HCT116 (cell line): Measurements from ENCODE around the gene CAPZB. TPM values are rescaled to one million over a fixed set of nuclear protein-coding genes. Genes with fewer than 3 reads are reported as not detected.
A peak's percentile ranks its signal among the peaks of the same experiment; 100 is the strongest.

Experiments used
- ATAC-seq: fragments of 200-7000 bp; cut with Tn5 transposase; 2 replicates; pipeline ENCODE4 v1.9.1; 2020; ENCODE audit warnings: mild to moderate bottlenecking, moderate library complexity
- BruUV-seq: library from RNA; stranded (reverse); fragments of 400-500 nt; replicated peaks from 2 replicates; lab custom pipeline; 2021; lab: Mats Ljungman, UMichigan
- CTCF ChIA-PET: fragments of 300-600 bp; sonication (Branson Sonifier 250); formaldehyde crosslinking; loops from one replicate; lab custom pipeline; 2021; ENCODE audit warnings: antibody characterized with exemption; lab: Charles Lee
- POLR2A ChIA-PET: fragments of 300-600, 350-600 bp; sonication (Branson Sonifier 250); formaldehyde crosslinking; loops from one replicate; lab custom pipeline; 2021; ENCODE audit warnings: antibody characterized with exemption; lab: Charles Lee
- RAD21 ChIA-PET, 2 experiments: fragments of 300-600 bp; sonication (Branson Sonifier 250); formaldehyde crosslinking; loops; one replicate each; lab custom pipeline; 2023; ENCODE audit warnings: low total read pairs in 2 of 2; ENCODE audit not compliant: uncharacterized antibody in 2 of 2, unreplicated experiment in 2 of 2, low non-redundant PET in 1 of 2; lab: Charles Lee
- DNase-seq: peaks from one replicate; pipeline ENCODE4 v3.0.0-alpha.2; 2010; ENCODE audit warnings: low read depth, low spot score
- H2AFZ ChIP-seq: fragments of 200-600 bp; shearing (Covaris generic), sonication (generic); 2 replicates; pipeline ENCODE4 v1.6.1; 2017; ENCODE audit warnings: low read depth, mixed run types, mixed read lengths, antibody characterized with exemption, low read length; ENCODE audit not compliant: poor library complexity, severe bottlenecking
- H3K27ac ChIP-seq: 2 replicates; pipeline ENCODE4 v1.5.1; 2012; ENCODE audit warnings: low read depth, low read length
- H3K27me3 ChIP-seq: fragments of 200-600 bp; sonication (generic); 2 replicates; pipeline ENCODE4 v1.6.1; 2016; ENCODE audit warnings: mixed run types, low read length, mixed read lengths; ENCODE audit not compliant: insufficient read depth
- H3K36me3 ChIP-seq, 2 experiments: fragments of 200-500 bp in 1 of 2; fragments of 200-600 bp in 1 of 2; sonication (Bioruptor generic) in 1 of 2; sonication (generic) in 1 of 2; 2 replicates each; pipeline versions ENCODE4 v1.5.1 to v1.6.1; 2014 to 2016; ENCODE audit warnings: low read length in 2 of 2, inconsistent platforms in 1 of 2, mixed read lengths in 1 of 2, mixed run types in 1 of 2; ENCODE audit not compliant: insufficient read depth in 2 of 2, control insufficient read depth in 1 of 2
- H3K4me1 ChIP-seq, 2 experiments: fragments of 200-600 bp in 1 of 2; sonication (generic) in 1 of 2; 2 replicates each; pipeline versions ENCODE4 v1.5.1 to v1.6.1; 2012 to 2017; ENCODE audit warnings: low read length in 2 of 2, inconsistent platforms in 1 of 2, mild to moderate bottlenecking in 1 of 2, mixed read lengths in 1 of 2, mixed run types in 1 of 2, moderate library complexity in 1 of 2; ENCODE audit not compliant: insufficient read depth in 2 of 2, control insufficient read depth in 1 of 2
- H3K4me2 ChIP-seq: fragments of 200-600 bp; sonication (generic); 2 replicates; pipeline ENCODE4 v1.6.1; 2017; ENCODE audit warnings: mixed run types, low read length, mixed read lengths
- H3K4me3 ChIP-seq, 2 experiments: fragments of 200-600 bp in 1 of 2; sonication (generic) in 1 of 2; replicated peaks in 1 of 2; 2 replicates each; pipeline ENCODE4 v1.5.1; 2011 to 2016; ENCODE audit warnings: low read length in 2 of 2, control low read depth in 1 of 2, low read depth in 1 of 2, mild to moderate bottlenecking in 1 of 2, mixed read lengths in 1 of 2, mixed run types in 1 of 2
- H3K79me2 ChIP-seq: fragments of 200-600 bp; sonication (generic); 2 replicates; pipeline ENCODE4 v1.6.1; 2017; ENCODE audit warnings: mild to moderate bottlenecking, mixed run types, low read length, moderate library complexity, mixed read lengths; ENCODE audit not compliant: insufficient read depth
- H3K9ac ChIP-seq: fragments of 200-600 bp; sonication (generic); 2 replicates; pipeline ENCODE4 v1.6.1; 2016; ENCODE audit warnings: low read length, mixed read lengths
- H3K9me2 ChIP-seq: fragments of 200-600 bp; sonication (generic), shearing (Covaris generic); 2 replicates; pipeline ENCODE4 v1.6.1; 2017; ENCODE audit warnings: mixed run types, mild to moderate bottlenecking, moderate library complexity; ENCODE audit not compliant: insufficient read depth
- H3K9me3 ChIP-seq, 2 experiments: fragments of 200-500 bp in 1 of 2; fragments of 200-600 bp in 1 of 2; sonication (Bioruptor generic) in 1 of 2; sonication (generic) in 1 of 2; 2 replicates each; pipeline ENCODE4 v1.6.1; 2014 to 2017; ENCODE audit warnings: low read length in 2 of 2, mixed read lengths in 2 of 2, inconsistent platforms in 1 of 2, low read depth in 1 of 2, mild to moderate bottlenecking in 1 of 2, mixed run types in 1 of 2, moderate library complexity in 1 of 2; ENCODE audit not compliant: control insufficient read depth in 1 of 2, insufficient read depth in 1 of 2
- H4K20me1 ChIP-seq: fragments of 200-600 bp; sonication (generic), shearing (Covaris generic); 2 replicates; pipeline ENCODE4 v1.6.1; 2017; ENCODE audit warnings: mixed run types, mild to moderate bottlenecking, moderate library complexity; ENCODE audit not compliant: insufficient read depth
- CBX3 ChIP-seq: IDR thresholded peaks from 2 replicates; pipeline ENCODE4 v1.6.1; 2012; ENCODE audit warnings: low read depth
- CTCF ChIP-seq, 3 experiments: fragments of 200-600 bp in 1 of 3; sonication (generic) in 1 of 3; IDR thresholded peaks in 2 of 3; conservative IDR thresholded peaks in 1 of 3; 2 replicates each; pipeline ENCODE4 v1.5.1; 2012 to 2017; ENCODE audit warnings: low read depth in 2 of 3, low read length in 2 of 3, antibody characterized with exemption in 1 of 3, borderline replicate concordance in 1 of 3, control low read depth in 1 of 3, mild to moderate bottlenecking in 1 of 3, mixed read lengths in 1 of 3, mixed run types in 1 of 3, moderate library complexity in 1 of 3; ENCODE audit not compliant: insufficient read depth in 1 of 3
- ELF1 ChIP-seq: IDR thresholded peaks from 2 replicates; pipeline ENCODE4 v1.6.1; 2012; ENCODE audit warnings: low read depth, borderline replicate concordance
- EZH2 ChIP-seq: fragments of 200-600 bp; sonication (generic); IDR thresholded peaks from 2 replicates; pipeline ENCODE4 v1.6.1; 2017; ENCODE audit warnings: antibody characterized with exemption, mixed run types
- FOSL1 ChIP-seq: IDR thresholded peaks from 2 replicates; pipeline ENCODE4 v1.6.1; 2012; ENCODE audit warnings: low read depth
- POLR2A ChIP-seq: IDR thresholded peaks from 2 replicates; pipeline ENCODE4 v1.7.0; 2011; ENCODE audit warnings: borderline replicate concordance; ENCODE audit not compliant: insufficient read depth, insufficient read length; ENCODE audit errors: extremely low read depth
- POLR2AphosphoS5 ChIP-seq: IDR thresholded peaks from 2 replicates; pipeline ENCODE4 v1.6.1; 2011; ENCODE audit warnings: mild to moderate bottlenecking, low read depth, low read length, moderate library complexity
- RAD21 ChIP-seq: IDR thresholded peaks from 2 replicates; pipeline ENCODE4 v1.6.1; 2012; ENCODE audit warnings: low read depth, mild to moderate bottlenecking
- REST ChIP-seq: IDR thresholded peaks from 2 replicates; pipeline ENCODE4 v1.6.1; 2012; ENCODE audit warnings: low read depth
- SIN3A ChIP-seq: IDR thresholded peaks from 2 replicates; pipeline ENCODE4 v1.6.1; 2012; ENCODE audit warnings: low read depth
- SP1 ChIP-seq: IDR thresholded peaks from 2 replicates; pipeline ENCODE4 v1.6.1; 2012; ENCODE audit warnings: low read depth
- YY1 ChIP-seq: IDR thresholded peaks from 2 replicates; pipeline ENCODE4 v1.6.1; 2011; ENCODE audit warnings: low read length, low read depth, moderate library complexity, mild to moderate bottlenecking; ENCODE audit not compliant: insufficient replicate concordance; ENCODE audit errors: extremely low read depth
- ZFX ChIP-seq: fragments of 450-650 bp; IDR thresholded peaks from 2 replicates; pipeline ENCODE4 v1.6.1; 2017
- ZNF274 ChIP-seq: fragments of 200-500 bp; sonication (Bioruptor generic); IDR thresholded peaks from 2 replicates; pipeline ENCODE4 v1.6.1; 2014; ENCODE audit warnings: mild to moderate bottlenecking, low read depth, low read length, inconsistent platforms
- intact Hi-C: fragments of 100-400 bp; cut with micrococcal nuclease; formaldehyde crosslinking; loops from 2 replicates; pipeline ENCODE4 v1.10.0; 2022
- total RNA-seq: library from RNA; stranded (reverse); gene quantifications from one replicate; pipeline ENCODE4 v1.2.1, GENCODE V29; 2021; ENCODE audit not compliant: unreplicated experiment
- TF ChIP-seq, protein P1 (sequence below): IDR thresholded peaks from 2 replicates; pipeline ENCODE4 v1.6.1; 2012
- TF ChIP-seq, protein P2 (sequence below): IDR thresholded peaks from 2 replicates; pipeline ENCODE4 v1.6.1; 2012

Gene CAPZB
- total RNA-seq, 1 experiment from 2014 or later: 203 TPM

DNA sequence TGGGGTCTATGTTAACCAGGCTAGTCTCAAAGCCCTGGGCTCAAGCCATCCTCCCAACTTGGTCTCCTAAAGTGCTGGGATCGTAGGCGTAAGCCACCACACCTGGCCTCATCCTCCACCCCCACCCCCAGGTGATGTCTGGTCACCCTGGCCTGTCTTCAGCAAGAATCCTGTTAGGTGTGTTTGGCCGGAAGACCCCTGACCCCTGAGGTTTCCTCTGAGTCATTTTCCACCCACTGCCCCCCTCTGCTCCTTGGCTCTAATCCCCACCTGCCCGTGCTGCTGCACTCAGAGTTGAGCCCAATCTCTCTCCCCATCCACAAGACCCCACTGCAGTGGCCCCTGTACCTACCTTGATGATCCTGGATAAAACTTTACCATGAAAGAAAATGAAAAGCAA lies 148.1 kb downstream of the CAPZB start:
- Histone ChIP-seq H3K4me3 (peak overlapping the region in 1 of 2 experiments; percentile 6; a peak in 1 of 4 replicates), H3K9me2 (no peaks in the 10 kb centered on the region), H2AFZ (no peak overlapping the region), H3K36me3 (no peaks in the 10 kb centered on the region; a peak in 1 of 4 replicates), H3K27me3 (no peaks in the 10 kb centered on the region), H3K27ac (peak overlapping the region; percentile 37; the same call in 1 of the 2 replicates), H3K9ac (no peak overlapping the region), H4K20me1 (no peaks in the 10 kb centered on the region), H3K4me2 (peak overlapping the region; percentile 58), H3K79me2 (no peaks in the 10 kb centered on the region), H3K9me3 (no peaks in the 10 kb centered on the region), H3K4me1 (peaks cover 34 to 58% of the 10 kb centered on the region in 2 experiments)
- CTCF ChIA-PET: interaction anchor here (0.9 kb wide), 1 partner anchor 92 kb away, joined by 3 read pairs; no protein-coding TSS in a partner anchor
- intact Hi-C loops: no loop called here
- DNase-seq: peak; percentile 18
- POLR2A ChIA-PET: no interaction called here
- RAD21 ChIA-PET: no interaction called here
- peak; percentile 31 for ATAC-seq
- no TSS peak for BruUV-seq
- TF ChIP-seq CTCF (IDR thresholded peaks at IDR 0.05 in 2 of 3, conservative IDR thresholded peaks at IDR 0.05 in 1 of 3; ENCODE audit: borderline replicate concordance in 1 of 3, insufficient read depth in 1 of 3, low read depth in 2 of 3, low read length in 2 of 3) (no peak), POLR2A (no peak), REST (no peak), ELF1 (no peak), ZFX (no peak), FOSL1 (no peak), EZH2 (no peak), RAD21 (no peak), SP1 (no peak), ZNF274 (no peak), SIN3A (no peak), CBX3 (no peak), YY1 (no peak), POLR2AphosphoS5 (no peak)
- TF ChIP-seq, protein P1, sequence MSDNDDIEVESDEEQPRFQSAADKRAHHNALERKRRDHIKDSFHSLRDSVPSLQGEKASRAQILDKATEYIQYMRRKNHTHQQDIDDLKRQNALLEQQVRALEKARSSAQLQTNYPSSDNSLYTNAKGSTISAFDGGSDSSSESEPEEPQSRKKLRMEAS: no peak
- TF ChIP-seq, protein P2, sequence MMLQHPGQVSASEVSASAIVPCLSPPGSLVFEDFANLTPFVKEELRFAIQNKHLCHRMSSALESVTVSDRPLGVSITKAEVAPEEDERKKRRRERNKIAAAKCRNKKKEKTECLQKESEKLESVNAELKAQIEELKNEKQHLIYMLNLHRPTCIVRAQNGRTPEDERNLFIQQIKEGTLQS: no peak
